Measurements from ENCODE around the gene PON1. TPM values are rescaled to one million over a fixed set of nuclear protein-coding genes. Genes with fewer than 3 reads are reported as not detected.

PON1 gene
- total and polyA plus RNA-seq, 2 donors (not counting 1 experiment from before 2014, with no cell fraction given), result not detected

DNA sequence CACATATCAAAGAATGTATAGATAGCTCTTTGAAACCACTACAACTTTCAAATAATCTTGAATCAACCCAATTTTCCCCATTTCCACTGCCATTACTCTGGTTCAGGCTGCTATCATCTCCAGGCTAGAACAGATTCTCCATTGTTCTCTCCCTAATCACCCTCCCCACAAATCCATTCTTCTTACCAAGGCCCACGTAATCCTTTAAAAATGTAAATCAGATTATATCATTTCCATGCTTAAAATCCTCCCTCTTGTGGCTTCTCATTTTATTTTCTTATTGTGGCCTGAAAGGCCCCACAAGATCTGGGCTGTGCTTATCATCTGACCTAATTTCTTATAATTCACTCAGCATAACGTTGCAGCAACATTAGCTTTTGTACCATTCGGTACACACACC, 3.0 kb upstream of the PON1 start:
- peaks cover 0 to 4% (median 0%) of the 10 kb centered on the region in 4 experiments for H3K27me3 ChIP-seq (replicated peaks in 1 of 4; ENCODE audit: control extremely low read depth in 1 of 4, control insufficient read depth in 3 of 4, insufficient read depth in 4 of 4, low read length in 3 of 4)
- TF ChIP-seq, protein P1, sequence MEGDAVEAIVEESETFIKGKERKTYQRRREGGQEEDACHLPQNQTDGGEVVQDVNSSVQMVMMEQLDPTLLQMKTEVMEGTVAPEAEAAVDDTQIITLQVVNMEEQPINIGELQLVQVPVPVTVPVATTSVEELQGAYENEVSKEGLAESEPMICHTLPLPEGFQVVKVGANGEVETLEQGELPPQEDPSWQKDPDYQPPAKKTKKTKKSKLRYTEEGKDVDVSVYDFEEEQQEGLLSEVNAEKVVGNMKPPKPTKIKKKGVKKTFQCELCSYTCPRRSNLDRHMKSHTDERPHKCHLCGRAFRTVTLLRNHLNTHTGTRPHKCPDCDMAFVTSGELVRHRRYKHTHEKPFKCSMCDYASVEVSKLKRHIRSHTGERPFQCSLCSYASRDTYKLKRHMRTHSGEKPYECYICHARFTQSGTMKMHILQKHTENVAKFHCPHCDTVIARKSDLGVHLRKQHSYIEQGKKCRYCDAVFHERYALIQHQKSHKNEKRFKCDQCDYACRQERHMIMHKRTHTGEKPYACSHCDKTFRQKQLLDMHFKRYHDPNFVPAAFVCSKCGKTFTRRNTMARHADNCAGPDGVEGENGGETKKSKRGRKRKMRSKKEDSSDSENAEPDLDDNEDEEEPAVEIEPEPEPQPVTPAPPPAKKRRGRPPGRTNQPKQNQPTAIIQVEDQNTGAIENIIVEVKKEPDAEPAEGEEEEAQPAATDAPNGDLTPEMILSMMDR (IDR thresholded peaks at IDR 0.05), result no peak
- no peak for TF ChIP-seq EZH2 (IDR thresholded peaks at IDR 0.05; ENCODE audit: borderline replicate concordance, insufficient read depth, low read depth, low read length, poor library complexity, severe bottlenecking)
- H2AFZ ChIP-seq (ENCODE audit: insufficient read depth, low read depth, low read length, poor library complexity, severe bottlenecking), result no peak overlapping the region
- H3K27me3 Mint-ChIP-seq, result peaks cover 19% of the 10 kb centered on the region
- intact Hi-C loops (cut with micrococcal nuclease), result no loop called here
- H4K20me1 ChIP-seq (ENCODE audit: control insufficient read depth, insufficient read depth, low read length, poor library complexity, severe bottlenecking), result no peaks in the 10 kb centered on the region
- H3K9me3 ChIP-seq (ENCODE audit: control extremely low read depth in 1 of 3, control insufficient read depth in 2 of 3, insufficient read depth in 1 of 3, low read length in 2 of 3), result no peaks in the 10 kb centered on the region
- CTCF ChIA-PET, result no interaction called here
- no peak overlapping the region for H3K27ac Mint-ChIP-seq
- no peak overlapping the region for H3K4me3 Mint-ChIP-seq
- whole genome bisulfite sequencing (ENCODE audit: insufficient coverage), result 95% methylated on average over 3 of the region's 3 CpGs
- ATAC-seq (ENCODE audit: low read depth) (no peak), DNase-seq (no peak)
- H3K4me1 Mint-ChIP-seq, result peaks cover 13% of the 10 kb centered on the region
- H3K36me3 ChIP-seq (replicated peaks in 1 of 2; ENCODE audit: control extremely low read depth in 1 of 2, control insufficient read depth in 1 of 2, extremely low read depth in 1 of 2, insufficient read depth in 2 of 2, low read length in 1 of 2), result no peaks in the 10 kb centered on the region
- H3K4me2 ChIP-seq (replicated peaks; ENCODE audit: low read depth, low read length, poor library complexity, severe bottlenecking), result no peak overlapping the region
- H3K9ac ChIP-seq (ENCODE audit: low read length), result no peak overlapping the region
- H3K4me1 ChIP-seq (ENCODE audit: control insufficient read depth in 2 of 2, insufficient read depth in 2 of 2, low read length in 2 of 2), result peaks cover 5 to 8% of the 10 kb centered on the region in 2 donors
- H3K27ac ChIP-seq (ENCODE audit: low read length in 2 of 2), result no peak overlapping the region
- H3K79me2 ChIP-seq (ENCODE audit: control insufficient read depth, insufficient read depth, low read length), result no peaks in the 10 kb centered on the region
- POLR2A ChIA-PET, result no interaction called here
- no peak overlapping the region for H3K4me3 ChIP-seq (ENCODE audit: control extremely low read depth in 1 of 5, extremely low read depth in 1 of 5, insufficient read depth in 1 of 5, low read depth in 2 of 5, low read length in 4 of 5)
- H3K9me3 Mint-ChIP-seq (ENCODE audit: insufficient read depth), result no peaks in the 10 kb centered on the region

DNA sequence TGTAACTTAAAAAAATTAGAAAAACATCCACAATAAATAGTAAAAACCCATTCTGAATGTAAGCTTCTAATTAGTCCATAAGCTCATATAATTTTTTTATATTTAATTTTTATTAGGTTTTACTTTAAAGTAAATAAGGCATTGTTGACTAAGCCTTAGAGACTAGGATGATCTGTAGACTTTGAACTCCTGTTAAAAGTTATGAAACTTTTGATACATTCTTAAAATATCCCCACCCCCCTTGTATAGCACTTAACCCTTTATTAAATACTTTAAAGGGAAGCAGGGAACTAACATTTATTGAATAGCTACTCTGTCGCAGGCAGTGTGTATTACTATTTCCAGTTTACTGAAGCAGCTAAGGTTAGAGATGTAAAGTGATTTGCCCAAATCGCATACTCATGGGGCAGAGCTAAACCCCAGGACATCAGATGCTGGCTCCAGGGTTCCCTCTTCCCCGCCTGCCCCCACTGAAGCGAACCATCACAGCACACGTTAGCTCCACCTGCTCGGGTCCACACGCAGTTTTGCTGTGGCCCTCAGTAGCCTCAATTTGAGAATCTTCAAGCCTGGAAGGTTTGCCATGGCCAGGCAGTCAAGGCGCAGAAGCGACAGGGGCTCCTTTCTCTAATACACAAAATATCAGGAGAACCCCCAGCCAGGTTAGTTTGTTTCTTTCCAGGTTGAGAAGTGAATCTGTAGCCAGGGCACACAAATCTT, 762 bp downstream of the PON1 start:
- WGBS (ENCODE audit: insufficient coverage), result 95% methylated on average over 6 of the region's 9 CpGs
- no peak overlapping the region for H3K4me2 ChIP-seq (replicated peaks; ENCODE audit: low read depth, low read length, poor library complexity, severe bottlenecking)

More for the DNA sequence above, 762 bp downstream of the PON1 start:
- Mint-ChIP-seq H3K9me3 (ENCODE audit: insufficient read depth) (no peaks in the 10 kb centered on the region), H3K27ac (no peak overlapping the region), H3K27me3 (peaks cover 19% of the 10 kb centered on the region), H3K4me1 (peaks cover 6% of the 10 kb centered on the region), H3K4me3 (no peak overlapping the region)
- TF ChIP-seq EZH2 (IDR thresholded peaks at IDR 0.05; ENCODE audit: borderline replicate concordance, insufficient read depth, low read depth, low read length, poor library complexity, severe bottlenecking), result no peak
- TF ChIP-seq, protein P1 (IDR thresholded peaks at IDR 0.05), result no peak
- Histone ChIP-seq H3K27ac (ENCODE audit: low read length in 2 of 2) (no peak overlapping the region), H3K27me3 (replicated peaks in 1 of 4; ENCODE audit: control extremely low read depth in 1 of 4, control insufficient read depth in 3 of 4, insufficient read depth in 4 of 4, low read length in 3 of 4) (peaks cover 0 to 4% (median 0%) of the 10 kb centered on the region in 4 experiments), H3K4me1 (ENCODE audit: control insufficient read depth in 2 of 2, insufficient read depth in 2 of 2, low read length in 2 of 2) (peaks cover 0 to 5% of the 10 kb centered on the region in 2 donors), H3K36me3 (replicated peaks in 1 of 2; ENCODE audit: control extremely low read depth in 1 of 2, control insufficient read depth in 1 of 2, extremely low read depth in 1 of 2, insufficient read depth in 2 of 2, low read length in 1 of 2) (no peaks in the 10 kb centered on the region), H4K20me1 (ENCODE audit: control insufficient read depth, insufficient read depth, low read length, poor library complexity, severe bottlenecking) (no peaks in the 10 kb centered on the region), H3K79me2 (ENCODE audit: control insufficient read depth, insufficient read depth, low read length) (no peaks in the 10 kb centered on the region), H2AFZ (ENCODE audit: insufficient read depth, low read depth, low read length, poor library complexity, severe bottlenecking) (no peak overlapping the region), H3K9me3 (ENCODE audit: control extremely low read depth in 1 of 3, control insufficient read depth in 2 of 3, insufficient read depth in 1 of 3, low read length in 2 of 3) (no peaks in the 10 kb centered on the region), H3K9ac (ENCODE audit: low read length) (no peak overlapping the region), H3K4me3 (ENCODE audit: control extremely low read depth in 1 of 5, extremely low read depth in 1 of 5, insufficient read depth in 1 of 5, low read depth in 2 of 5, low read length in 4 of 5) (no peak overlapping the region)
- ChIA-PET POLR2A (no interaction called here), CTCF (no interaction called here)
- ATAC-seq (ENCODE audit: low read depth), result no peak
- no peak for DNase-seq
- intact Hi-C loops (cut with micrococcal nuclease), result no loop called here
